ENCODE measurements around the gene COMMD7.
"Not testable (repeated sequence)": the region's sequence is repeated elsewhere in the genome, so short reads cannot be mapped to it uniquely, and the experiment has no call there.

Gene COMMD7

DNA sequence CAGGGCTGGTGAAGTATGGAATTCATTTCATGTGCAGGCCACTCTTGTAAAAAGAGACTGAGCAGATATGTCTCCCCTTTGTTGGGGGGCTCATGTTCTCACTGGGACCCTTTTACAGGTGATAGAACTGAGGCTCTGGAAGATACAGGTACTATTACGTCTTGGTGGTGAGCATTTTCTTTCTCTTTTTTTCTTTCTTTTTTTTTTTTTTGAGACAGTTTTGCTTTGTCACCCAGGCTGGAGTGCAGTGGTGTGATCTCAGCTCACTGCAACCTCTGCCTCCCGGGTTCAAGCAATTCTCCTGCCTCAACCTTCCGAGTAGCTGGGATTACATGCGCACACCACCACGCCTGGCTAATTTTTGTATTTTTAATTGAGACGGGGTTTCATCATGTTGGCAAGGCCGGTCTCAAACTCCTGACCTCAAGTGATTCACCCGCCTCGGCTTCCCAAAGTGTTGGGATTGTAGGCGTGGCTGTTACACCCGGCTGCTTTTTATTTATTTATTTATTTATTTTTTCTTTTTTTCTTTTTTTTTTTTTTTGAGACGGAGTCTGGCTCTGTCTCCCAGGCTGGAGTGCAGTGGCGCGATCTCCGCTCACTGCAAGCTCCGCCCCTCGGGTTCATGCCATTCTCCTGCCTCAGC is 22.1 kb upstream of the COMMD7 start:
- not testable (repeated sequence) for DNase-seq

DNA sequence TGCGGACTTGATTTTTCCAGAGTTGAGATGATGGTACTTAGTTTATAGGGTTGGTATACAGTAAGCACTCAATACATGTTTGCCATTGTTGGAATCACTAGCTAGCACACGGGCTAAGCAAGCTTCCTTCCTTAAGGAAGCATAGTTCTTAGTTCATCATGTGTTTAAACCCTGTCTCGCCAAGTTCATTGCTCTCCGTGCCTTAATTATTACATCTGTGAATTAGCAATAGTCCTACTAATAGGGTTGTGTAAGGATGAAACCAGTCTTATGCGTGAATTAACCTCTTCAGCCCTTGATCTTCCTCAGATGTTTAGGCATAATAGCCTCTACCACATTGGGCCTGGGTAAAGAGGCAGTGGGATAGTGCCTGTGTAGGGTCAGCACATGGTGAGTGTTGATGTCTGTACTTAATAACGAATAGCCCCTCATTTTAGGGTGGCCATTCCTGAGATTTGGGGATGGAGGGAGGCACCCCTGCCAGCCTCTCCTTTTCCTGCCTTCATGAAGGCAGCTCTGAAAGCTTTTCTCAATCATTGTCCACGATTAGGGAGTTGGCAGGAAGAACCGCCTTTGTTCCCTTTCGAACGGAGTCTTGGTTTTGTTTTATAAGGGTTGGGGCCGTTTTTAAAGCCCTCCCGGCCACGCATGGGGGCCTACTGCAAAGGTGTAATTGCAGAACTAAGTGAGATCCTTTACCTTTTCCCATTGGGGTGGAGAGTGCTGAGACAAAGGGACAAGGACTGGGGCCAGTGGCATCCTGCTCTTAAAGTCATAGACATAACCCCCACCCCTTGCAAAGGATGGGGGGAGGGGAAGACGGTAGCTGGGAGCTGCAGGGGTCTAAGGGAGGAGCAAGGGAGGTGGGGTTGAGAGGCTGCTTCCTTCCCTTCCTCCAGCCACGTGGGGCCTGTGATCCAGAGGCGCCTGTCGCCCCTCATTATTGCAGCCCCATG is 21.0 kb upstream of the COMMD7 start:
- DNase-seq, result no peak

DNA sequence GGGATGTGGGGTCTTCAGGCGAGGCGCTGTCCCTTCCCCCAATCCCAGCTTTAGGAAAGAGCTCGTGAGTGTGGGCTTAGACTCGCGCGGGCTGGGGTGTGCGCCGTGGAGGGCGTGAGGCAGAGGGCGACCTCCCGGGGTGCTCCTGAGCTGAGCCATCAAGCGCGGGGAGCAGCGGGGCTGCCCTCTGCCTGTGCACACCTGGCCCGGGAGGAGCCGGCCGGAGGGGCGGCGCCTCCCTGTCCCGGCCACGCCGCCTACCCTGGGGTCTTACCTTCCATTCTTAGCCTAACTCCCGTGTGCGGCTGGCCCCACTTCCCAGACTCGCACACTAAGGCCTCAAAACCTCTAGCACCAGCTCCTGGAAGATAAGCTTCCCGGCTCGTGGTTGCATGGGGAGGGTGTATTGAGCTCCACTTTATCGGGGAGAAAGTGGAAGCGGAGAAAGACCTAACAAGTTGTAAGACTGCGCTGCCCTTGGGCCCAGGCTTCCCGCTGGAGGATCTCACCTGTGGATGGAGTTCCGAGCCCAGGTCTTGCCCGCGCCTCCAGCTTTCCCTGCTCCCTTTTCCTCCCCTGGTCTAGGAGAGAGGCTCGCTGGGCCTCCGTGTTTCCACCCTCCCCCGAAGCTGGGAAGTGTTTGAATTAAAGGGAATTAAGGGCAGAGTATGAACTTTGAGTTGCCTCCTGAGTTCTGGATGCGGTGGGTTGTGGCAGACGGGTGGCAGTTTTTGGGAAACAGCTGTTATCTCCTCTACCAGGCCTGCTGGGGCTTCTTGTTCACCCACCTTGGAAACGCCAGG is 20.1 kb upstream of the COMMD7 start:
- DNase-seq, result no peak

DNA sequence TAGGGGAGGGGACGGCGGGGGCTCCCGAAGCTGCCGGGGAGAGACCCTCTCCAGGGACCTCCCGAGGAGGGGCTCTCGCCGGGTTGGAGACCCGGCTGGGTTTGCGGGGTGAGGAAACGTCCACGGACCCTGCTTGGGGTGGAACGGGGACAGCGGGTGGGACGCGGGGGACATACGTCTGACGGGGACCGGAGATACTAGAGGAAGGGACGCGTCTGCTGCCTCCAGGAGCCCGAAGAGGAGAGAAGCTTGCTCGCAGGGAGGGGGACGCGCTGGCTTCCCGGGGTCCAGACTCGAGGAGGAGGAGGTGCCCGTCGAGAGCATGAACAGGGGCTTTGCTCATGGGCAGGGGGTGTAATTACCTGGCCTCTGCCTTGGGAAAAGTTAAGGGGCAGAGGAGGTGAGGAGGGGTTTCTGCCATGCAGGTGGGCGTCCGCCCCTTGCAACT is 19.5 kb upstream of the COMMD7 start:
- DNase-seq, result peak in 1 of 5 experiments; percentile 33

DNA sequence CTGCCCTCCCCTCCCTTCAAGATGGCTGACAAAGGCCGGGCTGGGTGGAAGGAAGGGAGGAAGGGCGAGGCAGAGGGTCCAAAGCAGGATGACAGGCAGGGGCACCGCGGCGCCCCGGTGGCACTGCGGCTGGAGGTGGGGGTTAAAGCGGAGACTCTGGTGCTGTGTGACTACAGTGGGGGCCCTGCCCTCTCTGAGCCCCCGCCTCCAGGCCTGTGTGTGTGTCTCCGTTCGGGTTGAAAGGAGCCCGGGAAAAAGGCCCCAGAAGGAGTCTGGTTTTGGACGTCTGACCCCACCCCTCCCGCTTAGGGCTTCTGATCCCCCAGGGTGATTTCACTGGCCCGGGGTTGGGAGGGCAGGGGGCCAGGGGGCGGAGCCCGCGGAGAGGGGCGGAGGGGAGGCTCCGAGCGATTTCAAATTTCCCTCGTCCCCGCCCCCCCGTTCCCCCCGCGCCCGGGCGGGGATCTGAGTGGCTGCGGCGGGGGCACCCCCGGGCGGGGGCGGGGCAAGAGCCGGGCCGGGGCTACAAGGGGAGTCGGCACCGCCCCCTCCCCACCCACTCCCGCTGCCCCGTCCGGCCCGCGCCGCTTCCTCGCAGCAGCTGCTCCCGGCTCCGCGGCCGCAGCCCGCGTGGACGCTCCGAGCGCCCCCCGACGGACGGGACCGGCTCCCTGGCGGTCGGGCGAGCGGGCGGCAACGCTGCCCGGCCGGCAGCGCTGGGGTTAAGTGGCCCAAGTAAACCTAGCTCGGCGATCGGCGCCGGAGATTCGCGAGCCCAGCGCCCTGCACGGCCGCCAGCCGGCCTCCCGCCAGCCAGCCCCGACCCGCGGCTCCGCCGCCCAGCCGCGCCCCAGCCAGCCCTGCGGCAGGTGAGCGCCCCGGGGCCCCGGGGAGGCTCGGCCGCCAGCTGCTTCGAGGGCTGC is 18.8 kb upstream of the COMMD7 start, which contains the start of gene DNMT3B:
Gene DNMT3B, plus strand, starts transcription at position 555 of the 923 bp plus-strand sequence. CDS start 17,939 bp downstream, outside the sequence.
- DNase-seq, result peak; percentile 51 to 77 (median 58)

DNA sequence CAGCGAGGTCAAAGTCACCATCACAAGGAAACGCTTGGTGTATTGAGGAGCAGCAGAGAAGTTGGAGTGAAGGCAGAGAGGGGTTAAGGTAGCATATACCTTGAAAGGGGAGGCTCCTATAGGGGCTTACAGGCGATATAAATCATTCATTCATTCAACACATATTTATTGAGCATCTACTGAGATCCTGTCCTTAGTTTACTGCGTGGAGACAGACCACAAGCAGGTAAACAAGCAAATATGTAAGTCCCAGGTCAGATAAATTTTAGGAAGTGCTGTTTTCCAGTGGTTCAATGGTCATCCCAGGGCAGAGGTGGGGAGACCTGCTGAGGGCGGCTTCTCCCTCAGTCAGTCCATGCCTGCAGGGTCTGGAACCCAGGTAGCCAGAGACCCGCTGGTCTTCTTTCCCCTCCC is 18.2 kb upstream of the COMMD7 start:
- no peak for DNase-seq

DNA sequence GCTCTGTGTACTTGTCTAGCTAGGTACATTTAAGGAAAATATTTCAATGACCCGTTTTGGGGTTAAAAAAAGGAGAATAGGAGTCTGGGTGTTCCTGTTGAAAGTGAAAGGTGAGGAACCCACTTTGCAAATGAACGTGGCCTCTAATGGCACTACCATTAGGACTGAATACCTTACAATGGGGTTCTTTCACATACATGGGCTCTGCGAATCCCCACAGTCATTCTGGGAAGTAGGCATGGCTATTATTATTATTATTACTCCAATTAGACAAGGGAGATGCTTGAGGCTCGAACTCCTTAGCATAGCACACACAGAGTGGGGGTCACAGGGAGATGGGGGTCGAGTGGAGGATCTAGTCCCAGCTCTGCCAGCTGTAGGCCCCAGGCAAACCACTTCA is 12.9 kb upstream of the COMMD7 start:
- no peak for DNase-seq

DNA sequence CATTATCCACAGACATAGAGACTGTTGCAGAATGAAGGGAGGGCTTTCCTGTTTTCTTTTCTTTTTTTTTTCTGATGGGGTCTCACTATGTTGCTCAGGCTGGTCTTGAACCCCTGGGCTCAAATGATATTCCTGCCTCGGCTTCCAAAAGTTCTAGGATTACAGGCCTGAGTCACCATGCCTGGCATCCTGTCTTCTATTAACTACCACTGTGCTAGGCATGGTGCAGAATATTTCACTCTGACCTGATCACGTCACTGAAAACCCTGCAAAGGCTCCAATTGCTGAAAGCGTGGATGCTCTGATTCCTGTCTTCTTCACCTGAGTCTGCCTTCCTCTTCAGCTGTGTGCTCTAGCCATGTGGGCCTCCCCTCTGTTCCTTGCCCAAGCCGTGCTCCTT is 10.5 kb upstream of the COMMD7 start:
- DNase-seq, result no peak

DNA sequence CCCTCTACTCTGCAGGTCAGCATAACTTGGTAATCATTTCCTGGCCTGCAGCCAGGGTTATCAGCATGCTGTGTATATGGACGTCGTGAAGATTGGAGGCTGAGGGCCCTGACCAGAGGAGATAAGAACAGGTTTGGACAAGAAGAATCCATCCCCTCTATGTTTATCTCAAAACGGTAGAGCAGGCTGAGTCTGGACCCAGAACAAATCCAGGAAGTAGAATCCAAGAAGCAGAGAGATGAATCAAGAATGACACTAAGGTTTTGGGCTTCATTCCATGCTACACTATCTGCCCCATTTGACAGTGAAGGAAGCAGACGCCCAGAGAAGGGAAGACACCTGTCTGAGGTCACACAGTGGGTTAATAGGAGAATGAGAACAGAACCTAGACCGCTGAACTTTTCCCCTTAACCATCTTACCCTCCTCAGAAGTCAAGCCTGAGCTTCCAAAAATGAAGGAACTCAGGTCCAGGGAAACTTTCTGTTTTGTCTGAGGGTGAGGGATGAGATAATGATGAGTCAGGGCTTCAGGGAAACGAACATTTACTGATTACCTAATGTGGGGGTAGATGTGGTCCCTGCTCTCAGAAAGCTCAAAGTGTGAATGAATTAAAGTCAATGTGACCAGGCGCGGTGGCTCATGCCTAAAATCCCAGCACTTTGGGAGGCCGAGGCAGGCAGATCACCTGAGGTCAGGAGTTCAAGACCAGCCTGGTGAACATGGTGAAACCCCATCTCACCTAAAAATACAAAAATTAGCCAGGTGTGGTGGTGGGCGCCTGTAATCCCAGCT is 9.4 kb upstream of the COMMD7 start:
- DNase-seq, result no peak

DNA sequence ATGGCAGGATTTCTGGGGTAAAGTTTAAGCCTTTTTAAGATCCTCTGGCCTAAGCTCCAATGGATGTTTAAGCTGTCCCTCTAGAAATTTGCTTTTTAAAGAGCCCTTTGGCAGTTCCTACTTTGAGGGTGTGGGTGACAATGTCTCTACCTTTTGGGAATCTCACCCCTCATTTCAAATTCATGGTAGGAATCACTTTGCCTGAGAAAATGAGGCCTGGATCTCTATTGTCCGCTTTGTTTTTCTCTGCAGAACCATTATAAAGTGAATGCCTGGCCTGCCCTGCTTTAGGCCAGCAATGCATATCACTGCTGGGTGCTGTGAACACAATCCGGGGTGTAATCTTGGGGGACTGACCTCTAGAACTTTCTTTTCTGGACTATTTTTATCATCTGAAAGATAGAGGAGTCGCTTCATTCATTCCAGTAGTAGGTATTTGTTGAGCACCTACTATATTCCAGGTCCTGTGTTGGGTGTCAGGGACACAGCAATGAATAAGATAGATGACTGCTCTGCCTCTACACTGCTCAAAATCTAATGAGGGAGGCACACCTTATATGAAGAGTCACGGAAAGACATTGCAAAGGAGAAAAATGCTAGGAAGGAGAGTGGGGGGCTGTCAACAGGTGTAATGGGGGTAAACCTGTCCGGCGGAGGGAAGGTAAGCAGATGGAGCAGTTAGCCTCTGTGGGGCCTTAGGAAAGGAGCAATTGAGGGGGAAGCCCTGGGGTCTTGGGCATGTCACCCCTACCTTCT is 8.6 kb upstream of the COMMD7 start:
- DNase-seq, result no peak

DNA sequence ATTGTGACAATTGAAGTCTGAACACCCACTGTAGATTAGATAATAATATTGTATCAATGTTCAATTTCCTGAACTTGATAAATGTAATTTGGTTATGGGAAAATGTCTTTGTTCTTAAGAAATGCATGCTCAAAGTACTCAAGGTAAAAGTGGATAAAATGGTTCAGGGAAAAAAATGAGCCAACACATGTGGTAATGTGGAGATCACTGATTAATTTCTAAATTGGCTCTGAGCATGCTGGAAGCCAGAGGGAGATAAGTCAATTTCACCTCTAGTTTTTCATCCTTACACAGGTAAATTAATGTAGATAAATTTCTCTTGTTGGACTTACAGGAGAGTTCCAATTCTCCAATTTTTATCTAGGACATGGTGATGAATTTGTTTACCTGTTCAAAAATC is 8.0 kb upstream of the COMMD7 start:
- no peak for DNase-seq

DNA sequence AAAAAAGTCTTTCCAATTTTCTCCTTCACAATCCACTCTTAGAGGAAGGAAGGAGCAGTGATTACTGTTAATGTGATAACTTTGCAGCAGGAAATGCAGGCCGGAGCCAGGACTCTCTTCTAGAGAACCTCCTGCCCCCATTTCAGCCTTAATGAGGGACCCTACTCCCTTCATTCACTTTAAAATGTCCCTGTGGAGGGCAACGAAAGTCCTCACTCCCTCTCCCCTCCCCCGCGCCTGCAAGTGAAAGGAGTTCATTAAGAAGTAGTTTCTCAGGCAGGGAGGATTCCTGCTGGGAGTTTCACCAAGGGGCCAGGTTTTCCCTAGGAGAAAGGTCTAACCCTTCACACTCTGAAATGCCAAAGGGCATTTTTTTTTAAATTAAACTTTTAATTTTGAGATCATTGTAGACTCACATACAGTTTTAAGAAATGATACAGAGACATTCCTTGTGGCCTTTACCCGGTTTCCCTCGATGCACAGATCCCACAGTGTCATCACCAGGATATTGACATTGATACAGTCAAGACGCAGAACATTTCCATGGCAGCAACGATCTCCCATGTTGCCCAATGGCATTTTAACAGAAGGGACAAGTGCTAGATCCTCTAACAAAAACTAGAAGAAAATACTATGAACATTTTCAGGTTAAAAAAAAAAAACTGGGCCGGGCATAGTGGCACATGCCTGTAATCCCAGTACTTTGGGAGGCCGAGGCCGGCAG is 6.8 kb upstream of the COMMD7 start:
- no peak for DNase-seq

DNA sequence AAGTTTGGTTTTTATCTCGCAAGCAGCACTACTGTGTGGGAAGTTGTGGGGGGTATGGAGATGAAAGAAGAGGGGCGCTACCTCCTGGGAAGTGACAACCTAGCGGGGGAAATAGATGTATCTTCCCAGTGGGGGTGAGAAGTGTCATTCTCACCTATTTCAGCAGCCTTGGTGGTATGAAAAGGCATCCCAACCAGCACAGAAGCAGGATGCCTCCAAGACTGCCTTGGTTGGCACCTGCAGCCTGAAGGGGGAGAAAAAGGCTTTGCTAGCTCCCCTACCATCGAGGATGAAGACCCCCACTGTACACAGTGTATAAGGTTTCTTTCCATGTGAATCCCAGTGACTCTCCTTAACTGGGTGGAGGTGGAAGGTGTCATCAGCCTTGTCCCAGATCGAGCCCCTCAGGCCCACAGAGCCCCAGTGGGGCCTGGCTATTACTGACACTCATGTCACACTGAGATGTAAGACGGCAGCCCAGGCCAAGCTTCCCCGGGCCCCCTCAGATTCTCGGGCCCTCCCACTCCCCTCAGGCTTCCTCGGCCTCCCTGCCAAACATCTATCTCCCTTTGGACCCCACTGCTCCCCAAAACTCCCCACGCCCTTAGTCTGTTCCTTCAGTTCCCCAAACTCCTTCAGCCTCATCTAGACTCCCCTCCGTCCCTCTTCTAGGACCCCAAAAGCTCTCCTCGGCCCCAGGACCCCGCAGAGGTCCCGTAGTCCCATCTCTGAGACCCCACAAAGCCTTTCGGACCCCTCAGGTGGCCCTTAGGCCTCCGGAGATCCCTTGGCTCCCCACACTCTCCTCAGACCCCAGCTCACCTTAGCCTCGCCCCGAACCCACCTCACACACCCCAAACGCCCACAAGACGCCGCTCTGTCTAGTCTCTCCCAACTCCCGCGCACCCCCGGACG is 688 bp downstream of the COMMD7 start:
- DNase-seq, result peak in 1 of 5 experiments; percentile 30

DNA sequence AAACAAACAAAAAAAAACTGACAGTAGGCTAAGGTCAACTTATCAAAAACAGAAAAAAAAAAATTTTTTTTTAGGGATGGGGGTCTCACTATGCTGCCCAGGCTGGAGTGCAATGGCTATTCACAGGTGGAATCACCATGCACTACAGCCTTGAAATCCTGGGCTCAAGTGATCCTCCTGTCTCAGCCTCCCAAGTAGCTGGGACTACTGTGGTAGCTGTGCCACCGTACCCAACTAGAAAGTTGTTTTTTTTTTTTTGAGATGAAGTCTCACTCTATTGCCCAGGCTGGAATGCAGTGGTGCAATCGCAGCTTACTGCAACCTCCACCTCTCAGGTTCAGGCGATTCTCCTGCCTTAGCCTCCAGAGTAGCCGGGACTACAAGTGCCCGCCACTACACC is 2.1 kb downstream of the COMMD7 start:
- DNase-seq, result no peak

DNA sequence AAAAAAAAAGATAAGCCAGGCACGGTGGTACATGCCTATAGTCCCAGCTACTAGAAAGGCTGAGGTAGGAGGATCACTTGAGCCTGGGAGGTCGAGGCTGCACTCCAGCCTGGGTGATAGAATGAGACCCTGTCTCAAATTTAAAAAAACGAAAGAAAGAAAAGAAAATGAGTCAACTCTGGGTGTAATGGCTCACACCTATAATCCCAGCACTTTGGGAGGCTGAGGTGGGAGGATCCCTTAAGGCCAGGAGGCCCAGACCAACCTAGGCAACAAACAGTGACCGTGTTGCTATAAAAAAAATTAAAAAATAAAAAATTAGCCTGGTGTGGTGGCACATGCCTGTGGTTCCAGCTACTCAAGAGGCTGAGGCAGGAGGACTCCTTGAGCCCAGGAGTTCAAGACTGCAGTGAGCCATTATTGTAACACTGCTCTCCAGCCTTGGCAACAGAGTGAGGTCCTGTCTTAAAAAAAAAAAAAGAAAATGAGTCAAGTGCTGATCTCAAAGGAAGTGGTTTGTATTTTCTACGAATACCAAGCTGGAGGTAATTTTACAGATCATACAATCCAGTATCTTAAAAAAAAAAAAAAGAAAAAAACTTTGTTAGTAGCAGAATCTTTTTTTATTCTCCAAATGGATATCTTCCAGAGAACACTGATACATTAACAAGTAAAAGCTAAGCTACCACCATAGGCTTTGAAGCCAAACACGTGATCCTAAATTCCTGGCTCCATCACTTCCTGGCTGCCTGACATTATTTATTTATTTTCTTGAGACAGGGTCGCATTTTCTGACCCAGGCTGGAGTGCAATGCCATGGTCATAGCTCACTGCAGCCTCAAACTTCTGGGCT is 5.7 kb downstream of the COMMD7 start:
- peak in 2 of 5 experiments; percentile 51 to 91 for DNase-seq

DNA sequence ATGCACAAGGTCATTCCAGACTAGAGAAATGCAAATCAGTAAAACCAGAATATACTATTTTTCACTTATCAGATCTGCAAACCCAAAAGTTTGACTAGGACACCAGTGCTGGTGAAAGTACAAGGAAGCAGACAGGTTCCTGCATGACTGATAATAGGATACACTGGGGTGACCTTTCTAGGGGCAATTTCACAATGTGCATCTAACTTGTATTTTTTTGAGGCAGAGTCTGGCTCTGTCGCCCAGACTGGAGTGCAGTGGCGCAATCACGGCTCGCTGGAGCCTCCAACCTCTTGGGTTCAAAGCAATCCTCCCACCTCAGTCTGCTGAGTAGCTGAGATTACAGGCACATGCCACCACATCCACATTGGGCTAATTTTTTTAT is 11.4 kb downstream of the COMMD7 start:
- peak in 1 of 5 experiments; percentile 57 for DNase-seq

DNA sequence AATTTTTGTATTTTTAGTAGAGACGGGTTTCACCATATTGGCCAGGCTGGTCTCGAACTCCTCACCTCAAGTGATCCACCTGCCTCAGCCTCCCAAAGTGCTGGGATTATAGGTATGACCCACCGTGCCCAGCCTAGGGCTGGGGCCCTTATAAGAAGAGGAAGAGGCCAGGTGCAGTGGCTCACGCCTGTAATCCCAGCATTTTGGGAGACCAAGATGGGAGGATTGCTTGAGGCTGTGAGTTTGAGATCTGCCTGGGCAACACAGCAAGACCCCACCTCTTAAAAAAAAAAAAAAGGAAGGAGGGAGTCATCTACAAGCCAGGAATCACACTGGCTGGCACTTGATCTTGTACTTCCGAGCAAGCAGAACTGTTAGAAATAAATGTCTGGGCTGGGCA is 13.9 kb downstream of the COMMD7 start:
- DNase-seq, result not testable (repeated sequence)

Measured in T-helper 2 cell (primary cell).